HG02798 (cell line): ENCODE measurements around the gene MAMLD1.
"Not testable (repeated sequence)": the region's sequence is repeated elsewhere in the genome, so short reads cannot be mapped to it uniquely, and the experiment has no call there.

Experiments
- ATAC-seq: cut with Tn5 transposase; IDR thresholded peaks from one replicate; pipeline ENCODE4 v1.9.1; 2021; ENCODE audit warnings: mild to moderate bottlenecking; ENCODE audit not compliant: unreplicated experiment, poor library complexity

Gene MAMLD1

GRCh38 chrX:150362599-150363481 is at the start of gene MAMLD1:
Gene MAMLD1 (plus strand): TSS chrX:150363317. CDS start chrX:150445517, 82,200 bp downstream.
- peak; percentile 36 for ATAC-seq

GRCh38 chrX:150313514-150313913 is 49.6 kb upstream of the MAMLD1 start:
- no peak for ATAC-seq

- no peak for ATAC-seq
Measured at GRCh38 chrX:150314186-150314585, 48.9 kb upstream of the MAMLD1 start.

- ATAC-seq: no peak
Measured at GRCh38 chrX:150316564-150316963, 46.6 kb upstream of the MAMLD1 start.

- ATAC-seq: no peak
Measured at GRCh38 chrX:150323020-150323419, 40.1 kb upstream of the MAMLD1 start.

- ATAC-seq: no peak
Measured at GRCh38 chrX:150324035-150324728, 38.9 kb upstream of the MAMLD1 start.

GRCh38 chrX:150324919-150325318 is 38.2 kb upstream of the MAMLD1 start:
- ATAC-seq: no peak

- ATAC-seq: no peak
Measured at GRCh38 chrX:150326541-150327247, 36.4 kb upstream of the MAMLD1 start.

GRCh38 chrX:150329282-150329681 is 33.8 kb upstream of the MAMLD1 start:
- ATAC-seq: no peak

- no peak for ATAC-seq
Measured at GRCh38 chrX:150329868-150330267, 33.2 kb upstream of the MAMLD1 start.

- ATAC-seq: no peak
Measured at GRCh38 chrX:150332023-150332422, 31.1 kb upstream of the MAMLD1 start.

- no peak for ATAC-seq
Measured at GRCh38 chrX:150334100-150334499, 29.0 kb upstream of the MAMLD1 start.

- no peak for ATAC-seq
Measured at GRCh38 chrX:150334981-150335380, 28.1 kb upstream of the MAMLD1 start.

- no peak for ATAC-seq
Measured at GRCh38 chrX:150337026-150337425, 26.1 kb upstream of the MAMLD1 start.

- no peak for ATAC-seq
Measured at GRCh38 chrX:150337536-150337935, 25.6 kb upstream of the MAMLD1 start.

GRCh38 chrX:150338615-150339014 is 24.5 kb upstream of the MAMLD1 start:
- ATAC-seq: no peak

- ATAC-seq: no peak
Measured at GRCh38 chrX:150339736-150340135, 23.4 kb upstream of the MAMLD1 start.

- not testable (repeated sequence) for ATAC-seq
Measured at GRCh38 chrX:150340326-150340725, 22.8 kb upstream of the MAMLD1 start.

GRCh38 chrX:150347471-150347870 is 15.6 kb upstream of the MAMLD1 start:
- no peak for ATAC-seq

- no peak for ATAC-seq
Measured at GRCh38 chrX:150348365-150348764, 14.8 kb upstream of the MAMLD1 start.

- no peak for ATAC-seq
Measured at GRCh38 chrX:150352114-150352513, 11.0 kb upstream of the MAMLD1 start.
